Stimulated activated CD4-positive, alpha-beta T cell treated with anti-CD3 and anti-CD28 coated beads, Interleukin-2, amount 100 ng/mL, for 48 hours (primary cell): ENCODE data around the gene RASGRF1.
"Not testable (repeated sequence)": the region's sequence is repeated elsewhere in the genome, so short reads cannot be mapped to it uniquely, and the experiment has no call there.

Source experiments
- DNase-seq, 2 donors: peaks; one replicate each; pipeline ENCODE4 v3.0.0-alpha.2; 2020

The RASGRF1 gene

GRCh38 chr15:78949461-78949860 lies 141.1 kb downstream of the RASGRF1 start:
- DNase-seq, result no peak

- no peak for DNase-seq
These were observed 143.1 kb downstream of the RASGRF1 start for GRCh38 chr15:78947506-78947905.

- DNase-seq, result no peak
These were observed 144.1 kb downstream of the RASGRF1 start for GRCh38 chr15:78946493-78946892.

GRCh38 chr15:78944669-78945407 lies 145.7 kb downstream of the RASGRF1 start, which contains the start of gene CTSH:
Gene CTSH (minus strand): TSS chr15:78945046. CDS start chr15:78944981, 65 bp downstream.
- peak; percentile 57 to 63 for DNase-seq

GRCh38 chr15:78944202-78944625 lies 146.4 kb downstream of the RASGRF1 start:
- no peak for DNase-seq

GRCh38 chr15:78943692-78944091 lies 146.9 kb downstream of the RASGRF1 start:
- DNase-seq, result no peak

GRCh38 chr15:78942741-78943140 lies 147.8 kb downstream of the RASGRF1 start:
- no peak for DNase-seq

GRCh38 chr15:78938658-78939488 lies 151.7 kb downstream of the RASGRF1 start:
- DNase-seq, result no peak

GRCh38 chr15:78937132-78937739 lies 153.3 kb downstream of the RASGRF1 start:
- DNase-seq, result no peak

- no peak for DNase-seq
These were observed 155.9 kb downstream of the RASGRF1 start for GRCh38 chr15:78934655-78935023.

GRCh38 chr15:78933823-78934654 lies 156.5 kb downstream of the RASGRF1 start:
- DNase-seq, result no peak

- DNase-seq, result no peak
These were observed 157.3 kb downstream of the RASGRF1 start for GRCh38 chr15:78933187-78933822.

GRCh38 chr15:78932258-78932808 lies 158.2 kb downstream of the RASGRF1 start:
- no peak for DNase-seq

GRCh38 chr15:78931439-78932257 lies 158.9 kb downstream of the RASGRF1 start:
- DNase-seq, result no peak

GRCh38 chr15:78930577-78931388 lies 159.8 kb downstream of the RASGRF1 start:
- DNase-seq, result no peak

- no peak for DNase-seq
These were observed 160.9 kb downstream of the RASGRF1 start for GRCh38 chr15:78929536-78930264.

- DNase-seq, result no peak
These were observed 161.9 kb downstream of the RASGRF1 start for GRCh38 chr15:78928616-78929093.

- DNase-seq, result not testable (repeated sequence)
These were observed 162.4 kb downstream of the RASGRF1 start for GRCh38 chr15:78928176-78928575.
